Esophagus (tissue), 2 donors: ENCODE data around the gene ST8SIA1. TPM values are rescaled to one million over a fixed set of nuclear protein-coding genes. Genes with fewer than 3 reads are reported as not detected.

ENCODE experiments used
- H3K27ac ChIP-seq, 2 donors: one replicate each; pipeline ENCODE4 v1.5.1; 2013; ENCODE audit warnings: low read depth in 2 of 2, mild to moderate bottlenecking in 2 of 2, inconsistent platforms in 1 of 2, low read length in 1 of 2, moderate library complexity in 1 of 2
- H3K27me3 ChIP-seq, 2 donors: one replicate each; pipeline ENCODE4 v1.6.1; 2013; ENCODE audit warnings: low read length in 2 of 2, control low read depth in 1 of 2, mild to moderate bottlenecking in 1 of 2; ENCODE audit not compliant: insufficient read depth in 2 of 2, control insufficient read depth in 1 of 2
- H3K36me3 ChIP-seq, 2 donors: one replicate each; pipeline ENCODE4 v1.6.1; 2013; ENCODE audit warnings: low read length in 1 of 2; ENCODE audit not compliant: control insufficient read depth in 2 of 2, insufficient read depth in 2 of 2
- H3K4me1 ChIP-seq, 2 donors: one replicate each; pipeline ENCODE4 v1.6.1; 2013; ENCODE audit warnings: low read length in 1 of 2; ENCODE audit not compliant: control insufficient read depth in 2 of 2, insufficient read depth in 2 of 2
- H3K4me3 ChIP-seq, 2 donors: one replicate each; pipeline ENCODE4 v1.5.1; 2013; ENCODE audit warnings: low read length in 2 of 2, mild to moderate bottlenecking in 2 of 2, low read depth in 1 of 2, moderate library complexity in 1 of 2
- H3K9me3 ChIP-seq, 2 donors: one replicate each; pipeline ENCODE4 v1.6.1; 2013; ENCODE audit warnings: mild to moderate bottlenecking in 2 of 2, low read depth in 1 of 2, low read length in 1 of 2, moderate library complexity in 1 of 2; ENCODE audit not compliant: control insufficient read depth in 2 of 2, insufficient read depth in 1 of 2
- WGBS, 2 donors: extraction: QIAGEN DNeasy Blood & Tissue Kit; methylation state at CpG; one replicate each; pipeline ENCODE4 v1.1.7; 2013; 5-methylcytosine and 5-hydroxymethylcytosine counted together
- polyA plus RNA-seq, 2 donors: library from polyadenylated mRNA; stranded (reverse); fragments of 200-250 nt; gene quantifications; one replicate each; pipeline ENCODE4 v1.2.3, GENCODE V29; 2013
- donor health status: healthy with polysubstance abuse.
- donor health status: Bipolar disorder and iron deficiency.

Gene ST8SIA1
- polyA plus RNA-seq, 2 donors: 0.83 to 1.1 TPM

DNA sequence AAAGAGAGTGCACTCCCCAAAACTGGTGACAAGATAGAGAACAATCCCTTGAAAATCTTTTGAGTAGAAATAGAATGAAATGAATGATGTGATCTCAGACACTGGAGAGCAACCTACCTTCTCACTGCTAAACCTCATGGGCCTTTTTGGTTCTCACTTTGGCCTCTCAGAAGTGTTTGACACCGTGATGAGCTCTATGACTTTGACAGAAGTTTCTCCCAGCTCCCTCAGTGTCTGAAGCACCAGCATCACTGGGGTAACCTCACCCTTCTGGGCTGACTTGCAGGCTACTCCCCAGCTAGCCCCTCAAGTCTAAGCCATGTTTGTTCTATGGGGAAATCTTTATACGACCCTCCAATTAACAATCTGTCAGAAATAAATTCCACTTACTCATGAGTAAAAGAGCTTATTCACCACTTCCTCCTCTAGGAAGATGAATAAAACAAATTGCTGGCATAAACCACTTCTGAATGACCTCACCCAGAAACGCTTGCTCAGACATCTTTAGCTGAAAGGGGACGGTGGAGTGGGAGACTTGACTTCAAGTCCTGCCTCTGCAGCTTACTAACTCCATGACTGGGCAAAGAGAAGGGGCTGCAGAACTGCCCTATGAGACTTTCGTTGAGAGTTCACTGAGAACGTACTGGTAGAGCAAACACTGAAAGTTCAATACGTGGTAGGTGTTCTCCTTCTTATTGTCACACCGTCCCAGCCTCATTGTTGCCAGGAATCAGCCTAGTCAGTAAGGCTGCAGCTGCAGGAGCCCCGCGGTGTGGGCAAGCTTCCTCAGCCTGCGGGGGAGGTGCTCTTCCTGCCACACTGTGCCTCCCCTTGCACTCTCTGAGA is 46.5 kb downstream of the ST8SIA1 start:
- 41 to 48% methylated on average over 11 of the region's 11 CpGs for WGBS, 2 donors
- H3K4me1 ChIP-seq: peaks cover 0 to 3% of the 10 kb centered on the region in 2 donors
- H3K9me3 ChIP-seq: no peaks in the 10 kb centered on the region
- no peak overlapping the region for H3K27ac ChIP-seq
- no peaks in the 10 kb centered on the region for H3K36me3 ChIP-seq
- no peak overlapping the region for H3K4me3 ChIP-seq
- H3K27me3 ChIP-seq: no peaks in the 10 kb centered on the region

DNA sequence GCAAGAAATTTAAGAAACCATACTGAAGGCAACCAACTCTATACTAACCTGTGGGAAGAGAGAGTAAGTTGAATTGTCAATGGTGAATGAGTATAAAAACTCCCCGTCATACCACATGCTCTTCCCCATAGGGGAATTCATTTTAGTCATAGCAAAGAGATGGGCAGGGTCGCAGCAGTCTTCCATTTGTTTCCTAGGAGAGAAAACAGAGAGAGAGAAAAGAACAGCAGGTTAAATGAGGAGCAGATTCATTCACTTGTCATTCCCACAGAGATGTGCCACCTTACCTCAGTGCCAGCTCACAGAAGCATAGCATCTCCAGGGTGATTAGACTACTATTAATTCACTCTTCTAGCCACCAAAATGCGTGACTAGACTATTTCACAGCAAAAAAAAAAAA is 47.4 kb downstream of the ST8SIA1 start:
- no peaks in the 10 kb centered on the region for H3K9me3 ChIP-seq
- H3K27ac ChIP-seq: no peak overlapping the region
- no peaks in the 10 kb centered on the region for H3K27me3 ChIP-seq
- H3K36me3 ChIP-seq: no peaks in the 10 kb centered on the region
- WGBS, 2 donors: 83 to 87% methylated on average over 3 of the region's 3 CpGs
- peaks cover 0 to 3% of the 10 kb centered on the region in 2 donors for H3K4me1 ChIP-seq
- no peak overlapping the region for H3K4me3 ChIP-seq

- Histone ChIP-seq H3K36me3 (no peaks in the 10 kb centered on the region), H3K27ac (no peak overlapping the region), H3K27me3 (no peaks in the 10 kb centered on the region), H3K9me3 (no peaks in the 10 kb centered on the region), H3K4me3 (no peak overlapping the region), H3K4me1 (peaks cover 0 to 3% of the 10 kb centered on the region in 2 donors)
Measured at GRCh38 chr12:22286569-22286968, 47.9 kb downstream of the ST8SIA1 start.

DNA sequence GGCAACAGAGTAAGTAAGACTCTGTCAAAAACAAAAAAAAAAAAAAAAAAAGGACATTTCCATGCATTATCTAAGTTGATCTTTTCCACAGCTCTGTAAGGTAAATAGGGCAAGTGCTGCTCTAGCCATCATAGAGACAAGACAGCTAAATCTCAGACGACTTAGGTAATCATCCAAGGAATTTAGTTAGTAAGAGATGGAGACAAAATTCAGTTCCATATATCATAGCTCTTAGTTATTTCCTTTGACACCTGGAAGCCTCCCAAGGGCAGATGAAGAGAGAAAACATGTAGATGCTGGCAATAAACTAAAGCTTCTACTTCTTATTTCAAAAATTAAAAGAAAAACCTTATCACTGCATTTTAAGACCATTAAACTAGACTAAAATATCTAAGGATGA is 48.7 kb downstream of the ST8SIA1 start:
- Histone ChIP-seq H3K27me3 (no peaks in the 10 kb centered on the region), H3K36me3 (no peaks in the 10 kb centered on the region), H3K27ac (no peak overlapping the region), H3K4me1 (peaks cover 0 to 3% of the 10 kb centered on the region in 2 donors), H3K4me3 (no peak overlapping the region), H3K9me3 (no peaks in the 10 kb centered on the region)
- WGBS, 2 donors: 37 to 40% methylated on average over 1 of the region's 1 CpG

DNA sequence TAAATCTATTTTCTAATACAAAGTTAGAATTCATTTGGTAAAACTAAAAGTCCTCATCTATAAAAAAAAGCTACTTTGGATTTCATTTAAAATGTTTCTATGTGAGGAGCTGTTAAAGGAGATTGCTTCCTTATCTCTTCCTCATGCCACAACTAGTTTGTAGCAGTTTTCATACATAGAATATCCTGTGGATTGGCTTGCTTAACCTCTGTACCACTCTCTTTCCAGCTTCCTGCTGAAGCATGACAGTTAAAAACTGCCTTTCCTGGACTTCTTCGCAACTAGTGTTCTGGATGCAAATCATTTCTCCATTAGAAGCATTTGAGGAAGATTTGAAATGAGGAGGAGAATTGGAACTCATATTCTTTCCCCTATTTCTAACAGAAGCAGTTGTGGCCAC is 49.6 kb downstream of the ST8SIA1 start:
- Histone ChIP-seq H3K4me1 (peaks cover 0 to 3% of the 10 kb centered on the region in 2 donors), H3K27ac (no peak overlapping the region), H3K9me3 (no peaks in the 10 kb centered on the region), H3K4me3 (no peak overlapping the region), H3K27me3 (no peaks in the 10 kb centered on the region), H3K36me3 (no peaks in the 10 kb centered on the region)
- WGBS, 2 donors: 30 to 32% methylated on average over 1 of the region's 1 CpG

DNA sequence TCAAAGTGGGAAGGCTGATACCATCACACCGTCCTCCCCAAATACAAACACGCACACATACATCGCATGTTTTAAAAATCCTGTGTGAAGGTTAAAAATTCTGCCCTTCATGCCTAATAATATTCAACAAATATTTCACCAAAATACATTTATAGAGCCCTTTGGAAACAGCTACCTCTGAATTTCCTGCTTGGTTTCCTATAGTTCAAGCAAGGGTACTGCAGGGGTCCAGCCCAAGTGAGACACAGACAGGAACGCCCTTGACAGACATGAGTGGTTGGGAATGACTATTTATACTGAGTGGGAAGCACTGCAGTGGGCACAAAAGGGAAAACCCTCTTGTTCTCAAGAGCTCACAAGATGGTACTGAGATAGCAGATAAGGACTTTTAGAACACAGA is 51.0 kb downstream of the ST8SIA1 start:
- Histone ChIP-seq H3K36me3 (no peaks in the 10 kb centered on the region), H3K27me3 (no peaks in the 10 kb centered on the region), H3K4me3 (no peak overlapping the region), H3K4me1 (peaks cover 0 to 3% of the 10 kb centered on the region in 2 donors), H3K9me3 (no peaks in the 10 kb centered on the region), H3K27ac (peak overlapping the region in 1 of 2 donors; percentile 11)
- WGBS, 2 donors: 85% methylated on average over 4 of the region's 4 CpGs

DNA sequence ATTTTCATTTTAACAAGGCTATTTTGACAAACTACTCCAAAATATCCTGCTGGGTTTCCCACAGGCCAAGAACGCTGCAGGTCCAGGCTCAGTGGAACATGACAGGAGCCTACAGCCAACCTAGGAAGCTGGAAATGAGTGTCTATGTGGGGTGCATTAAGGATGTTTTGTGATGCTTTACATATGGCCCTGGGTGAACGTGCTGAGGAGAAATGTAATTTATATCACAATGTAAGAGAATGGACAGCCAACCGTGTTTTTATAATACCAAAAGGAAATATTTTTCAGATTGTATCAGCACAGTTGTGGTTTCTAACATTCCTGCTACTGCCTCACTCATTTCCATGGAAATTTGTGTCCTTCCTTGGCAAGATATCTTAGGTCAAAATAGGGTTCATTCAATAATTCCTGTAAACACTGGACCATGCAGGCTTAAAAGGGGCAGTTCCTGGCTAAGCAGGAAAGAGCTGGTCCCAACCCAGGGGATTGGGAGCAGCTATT is 51.5 kb downstream of the ST8SIA1 start:
- Histone ChIP-seq H3K9me3 (no peaks in the 10 kb centered on the region), H3K27ac (peak overlapping the region in 1 of 2 donors; percentile 53), H3K4me3 (no peak overlapping the region), H3K36me3 (no peaks in the 10 kb centered on the region), H3K4me1 (no peaks in the 10 kb centered on the region), H3K27me3 (no peaks in the 10 kb centered on the region)
- 49 to 56% methylated on average over 3 of the region's 3 CpGs for WGBS, 2 donors

- WGBS, 2 donors: 39 to 55% methylated on average over 6 of the region's 6 CpGs
- Histone ChIP-seq H3K4me3 (no peak overlapping the region), H3K4me1 (no peaks in the 10 kb centered on the region), H3K36me3 (no peaks in the 10 kb centered on the region), H3K27me3 (no peaks in the 10 kb centered on the region), H3K9me3 (no peaks in the 10 kb centered on the region), H3K27ac (peak overlapping the region; percentile 29 to 36)
Measured at GRCh38 chr12:22282283-22282682, 52.2 kb downstream of the ST8SIA1 start.

GRCh38 chr12:22276867-22277266 is 57.6 kb downstream of the ST8SIA1 start:
- Histone ChIP-seq H3K27ac (no peak overlapping the region), H3K4me3 (no peak overlapping the region), H3K36me3 (no peaks in the 10 kb centered on the region), H3K4me1 (peaks cover 0 to 3% of the 10 kb centered on the region in 2 donors), H3K27me3 (no peaks in the 10 kb centered on the region), H3K9me3 (no peaks in the 10 kb centered on the region)
- WGBS, 2 donors: 62 to 71% methylated on average over 3 of the region's 3 CpGs

DNA sequence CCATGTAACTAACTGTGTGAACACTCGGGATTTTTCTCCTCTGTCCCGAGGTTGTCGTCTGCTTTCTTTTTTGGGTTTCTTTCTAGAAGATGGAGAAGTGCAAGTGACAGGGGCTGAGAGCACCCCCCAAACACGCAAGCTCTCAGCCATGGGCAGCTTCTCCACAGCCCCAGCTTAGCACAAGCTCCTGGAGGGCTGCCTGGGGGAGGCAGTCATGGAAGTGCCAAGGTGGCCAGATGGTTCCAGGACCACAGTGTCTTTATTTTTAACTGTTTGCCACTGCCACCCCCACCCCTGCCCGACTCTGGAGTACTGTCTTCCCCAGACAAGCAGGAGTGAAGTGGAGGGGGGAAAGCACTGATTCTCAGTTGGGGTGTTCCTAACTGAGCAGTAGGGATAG is 58.2 kb downstream of the ST8SIA1 start:
- Histone ChIP-seq H3K27ac (peak overlapping the region; percentile 82 to 88), H3K9me3 (no peaks in the 10 kb centered on the region), H3K36me3 (no peaks in the 10 kb centered on the region), H3K27me3 (no peaks in the 10 kb centered on the region), H3K4me3 (no peak overlapping the region), H3K4me1 (peaks cover 0 to 3% of the 10 kb centered on the region in 2 donors)
- 34 to 60% methylated on average over 5 of the region's 5 CpGs for WGBS, 2 donors
